B cell (primary cell): ENCODE data around the gene RFPL1. TPM values are rescaled to one million over a fixed set of nuclear protein-coding genes. Genes with fewer than 3 reads are reported as not detected.

Experiments used
- ATAC-seq: fragments of 200-7000 bp; cut with Tn5 transposase; one replicate; pipeline ENCODE4 v1.10.0; 2021; ENCODE audit warnings: low read depth, mild to moderate bottlenecking, moderate number of reproducible peaks, moderate library complexity
- CTCF ChIA-PET: fragments of 350-600 bp; sonication (Branson Sonifier 250); formaldehyde crosslinking; loops from one replicate; lab custom pipeline; 2021; ENCODE audit warnings: antibody characterized with exemption, inconsistent platforms; lab: Charles Lee
- POLR2A ChIA-PET: fragments of 350-600 bp; sonication (Branson Sonifier 250); formaldehyde crosslinking; loops from one replicate; lab custom pipeline; 2021; ENCODE audit warnings: antibody characterized with exemption; lab: Charles Lee
- DNase-seq: peaks from one replicate; pipeline ENCODE4 v3.0.0; 2013
- H2AFZ ChIP-seq: 2 replicates; pipeline ENCODE4 v1.6.1; 2012; ENCODE audit warnings: mild to moderate bottlenecking, low read depth, low read length; ENCODE audit not compliant: insufficient read depth, poor library complexity, severe bottlenecking
- H3K27ac ChIP-seq, 2 donors: 1 replicate in 1 of 2; 2 replicates in 1 of 2; pipeline ENCODE4 v1.5.1; 2012 to 2013; ENCODE audit warnings: low read length in 2 of 2, mild to moderate bottlenecking in 2 of 2, moderate library complexity in 1 of 2
- H3K27me3 ChIP-seq, 4 experiments: fragments of 200-600 bp in 1 of 4; sonication (generic) in 1 of 4; replicated peaks in 1 of 4; 1 replicate in 2 of 4; 2 replicates in 2 of 4; pipeline versions ENCODE4 v1.6.1 to v1.7.0; 2013 to 2016; ENCODE audit warnings: low read length in 3 of 4, mild to moderate bottlenecking in 2 of 4, mixed read lengths in 1 of 4, moderate library complexity in 1 of 4; ENCODE audit not compliant: insufficient read depth in 4 of 4, control insufficient read depth in 3 of 4; ENCODE audit errors: control extremely low read depth in 1 of 4
- H3K36me3 ChIP-seq, 2 experiments: replicated peaks in 1 of 2; 1 replicate in 1 of 2; 2 replicates in 1 of 2; pipeline versions ENCODE4 v1.6.1 to v1.7.1; 2013; ENCODE audit warnings: low read length in 1 of 2; ENCODE audit not compliant: insufficient read depth in 2 of 2, control insufficient read depth in 1 of 2; ENCODE audit errors: control extremely low read depth in 1 of 2, extremely low read depth in 1 of 2
- H3K4me1 ChIP-seq, 2 donors: fragments of 200-600 bp in 1 of 2; sonication (generic) in 1 of 2; 1 replicate in 1 of 2; 2 replicates in 1 of 2; pipeline versions ENCODE4 v1.5.1 to v1.6.1; 2013 to 2017; ENCODE audit warnings: low read length in 2 of 2; ENCODE audit not compliant: control insufficient read depth in 2 of 2, insufficient read depth in 2 of 2
- H3K4me2 ChIP-seq: replicated peaks from 2 replicates; pipeline ENCODE3; 2012; ENCODE audit warnings: mild to moderate bottlenecking, low read depth, low read length; ENCODE audit not compliant: poor library complexity, severe bottlenecking
- H3K4me3 ChIP-seq, 5 experiments: fragments of 200-600 bp in 1 of 5; sonication (generic) in 1 of 5; 1 replicate in 3 of 5; 2 replicates in 2 of 5; pipeline versions ENCODE4 v1.5.1 to v1.7.0; 2011 to 2016; ENCODE audit warnings: low read length in 4 of 5, mild to moderate bottlenecking in 4 of 5, low read depth in 2 of 5, control low read depth in 1 of 5, moderate library complexity in 1 of 5; ENCODE audit not compliant: insufficient read depth in 1 of 5; ENCODE audit errors: control extremely low read depth in 1 of 5, extremely low read depth in 1 of 5
- H3K79me2 ChIP-seq: fragments of 200-600 bp; sonication (generic); one replicate; pipeline ENCODE4 v1.6.0; 2016; ENCODE audit warnings: low read length; ENCODE audit not compliant: control insufficient read depth, insufficient read depth
- H3K9ac ChIP-seq: fragments of 200-600 bp; sonication (generic); 2 replicates; pipeline ENCODE4 v1.6.1; 2017; ENCODE audit warnings: mild to moderate bottlenecking, low read length, moderate library complexity
- H3K9me3 ChIP-seq, 3 donors: one replicate each; pipeline versions ENCODE4 v1.6.1 to v1.7.1; 2013; ENCODE audit warnings: low read length in 2 of 3; ENCODE audit not compliant: control insufficient read depth in 2 of 3, insufficient read depth in 1 of 3; ENCODE audit errors: control extremely low read depth in 1 of 3
- H4K20me1 ChIP-seq: 2 replicates; pipeline ENCODE4 v1.6.0; 2012; ENCODE audit warnings: mild to moderate bottlenecking, low read length; ENCODE audit not compliant: insufficient read depth, control insufficient read depth, poor library complexity, severe bottlenecking
- H3K27ac Mint-ChIP-seq: one replicate; pipeline ENCODE4 v1.8.0; 2021; ENCODE audit warnings: mixed read lengths
- H3K27me3 Mint-ChIP-seq: one replicate; pipeline ENCODE4 v1.8.0; 2021; ENCODE audit warnings: mixed read lengths
- H3K4me1 Mint-ChIP-seq: one replicate; pipeline ENCODE4 v1.8.0; 2021; ENCODE audit warnings: mixed read lengths
- H3K4me3 Mint-ChIP-seq: one replicate; pipeline ENCODE4 v1.8.0; 2021; ENCODE audit warnings: mixed read lengths
- H3K9me3 Mint-ChIP-seq: one replicate; pipeline ENCODE4 v1.8.0; 2022; ENCODE audit warnings: mixed read lengths; ENCODE audit not compliant: insufficient read depth
- EZH2 ChIP-seq: IDR thresholded peaks from 2 replicates; pipeline ENCODE4 v1.6.1; 2012; ENCODE audit warnings: borderline replicate concordance, low read depth, mild to moderate bottlenecking, moderate library complexity, low read length; ENCODE audit not compliant: insufficient read depth, poor library complexity, severe bottlenecking
- whole genome bisulfite sequencing: methylation state at CpG from one replicate; pipeline ENCODE4 v1.1.5; 2013; ENCODE audit warnings: missing lambda C conversion rate; ENCODE audit not compliant: insufficient coverage; 5-methylcytosine and 5-hydroxymethylcytosine counted together
- intact Hi-C: fragments of 100-400 bp; cut with micrococcal nuclease; formaldehyde crosslinking; loops from one replicate; pipeline ENCODE4 v1.10.0; 2022
- polyA plus RNA-seq: library from polyadenylated mRNA; depleted of rRNA; stranded (reverse); fragments of >200 nt; gene quantifications from 2 replicates; pipeline ENCODE4 v1.2.3, GENCODE V29; 2012
- total RNA-seq, 2 donors: library from RNA; stranded (reverse); fragments of 120-200 nt in 1 of 2; gene quantifications; 1 replicate in 1 of 2; 2 replicates in 1 of 2; pipeline versions ENCODE4 v1.2.3 to v1.2.4, GENCODE V29; 2013 to 2022
- TF ChIP-seq, protein P1 (sequence below): fragments of 200-600 bp; IDR thresholded peaks from one replicate; pipeline ENCODE4 v1.8.0; 2022; ENCODE audit warnings: antibody characterized with exemption, mild to moderate bottlenecking

Gene RFPL1
- total and polyA plus RNA-seq, 2 donors (not counting 1 experiment from before 2014, with no cell fraction given): not detected

GRCh38 chr22:29479417-29480261 lies 41.3 kb downstream of the RFPL1 start, which contains the start of gene NEFH:
TSS of gene NEFH (plus strand) at chr22:29480218. CDS start at chr22:29480263, 45 bp downstream.
- Histone ChIP-seq H3K27me3 (peaks cover 0 to 61% (median 43%) of the 10 kb centered on the region in 4 experiments), H3K27ac (no peak within 1 kb of the TSS), H3K79me2 (no peaks in the 10 kb centered on the region), H3K9ac (no peak within 1 kb of the TSS), H3K4me1 (peaks cover 36 to 43% of the 10 kb centered on the region in 2 donors), H4K20me1 (no peaks in the 10 kb centered on the region), H2AFZ (no peak within 1 kb of the TSS), H3K4me3 (peak within 1 kb of the TSS in 2 of 5 experiments; percentile 8 to 24), H3K4me2 (peak within 1 kb of the TSS; percentile 66), H3K36me3 (no peaks in the 10 kb centered on the region), H3K9me3 (peaks cover 0 to 24% (median 0%) of the 10 kb centered on the region in 3 donors)
- WGBS: 16% methylated on average over 45 of the region's 48 CpGs
- Mint-ChIP-seq H3K27me3 (peaks cover 35% of the 10 kb centered on the region), H3K9me3 (no peaks in the 10 kb centered on the region), H3K4me3 (peak within 1 kb of the TSS; percentile 79), H3K4me1 (peaks cover 46% of the 10 kb centered on the region), H3K27ac (peak within 1 kb of the TSS; percentile 68)
- ChIA-PET CTCF (no interaction called here), POLR2A (no interaction called here)
- ATAC-seq (no peak), DNase-seq (no peak)
- intact Hi-C loops: loop anchor here (5.0 kb wide), 1 partner anchor 82 kb away; no protein-coding TSS in a partner anchor
- TF ChIP-seq EZH2: no peak
- TF ChIP-seq, protein P1, sequence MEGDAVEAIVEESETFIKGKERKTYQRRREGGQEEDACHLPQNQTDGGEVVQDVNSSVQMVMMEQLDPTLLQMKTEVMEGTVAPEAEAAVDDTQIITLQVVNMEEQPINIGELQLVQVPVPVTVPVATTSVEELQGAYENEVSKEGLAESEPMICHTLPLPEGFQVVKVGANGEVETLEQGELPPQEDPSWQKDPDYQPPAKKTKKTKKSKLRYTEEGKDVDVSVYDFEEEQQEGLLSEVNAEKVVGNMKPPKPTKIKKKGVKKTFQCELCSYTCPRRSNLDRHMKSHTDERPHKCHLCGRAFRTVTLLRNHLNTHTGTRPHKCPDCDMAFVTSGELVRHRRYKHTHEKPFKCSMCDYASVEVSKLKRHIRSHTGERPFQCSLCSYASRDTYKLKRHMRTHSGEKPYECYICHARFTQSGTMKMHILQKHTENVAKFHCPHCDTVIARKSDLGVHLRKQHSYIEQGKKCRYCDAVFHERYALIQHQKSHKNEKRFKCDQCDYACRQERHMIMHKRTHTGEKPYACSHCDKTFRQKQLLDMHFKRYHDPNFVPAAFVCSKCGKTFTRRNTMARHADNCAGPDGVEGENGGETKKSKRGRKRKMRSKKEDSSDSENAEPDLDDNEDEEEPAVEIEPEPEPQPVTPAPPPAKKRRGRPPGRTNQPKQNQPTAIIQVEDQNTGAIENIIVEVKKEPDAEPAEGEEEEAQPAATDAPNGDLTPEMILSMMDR: no peak

- peaks cover 0 to 24% (median 0%) of the 10 kb centered on the region in 3 donors for H3K9me3 ChIP-seq
- peaks cover 35 to 43% of the 10 kb centered on the region in 2 donors for H3K4me1 ChIP-seq
- ATAC-seq: no peak
- no peak overlapping the region for H3K27ac ChIP-seq
- H3K36me3 ChIP-seq: no peaks in the 10 kb centered on the region
- H3K4me2 ChIP-seq: peak overlapping the region; percentile 66
- no peak overlapping the region for H2AFZ ChIP-seq
- ChIA-PET CTCF (no interaction called here), POLR2A (no interaction called here)
- H3K27ac Mint-ChIP-seq: no peak overlapping the region
- DNase-seq: no peak
- H3K27me3 ChIP-seq: peaks cover 0 to 61% (median 43%) of the 10 kb centered on the region in 4 experiments
- TF ChIP-seq, protein P1: no peak
- TF ChIP-seq EZH2: no peak
- no peak overlapping the region for H3K9ac ChIP-seq
- intact Hi-C loops: no loop called here
- H3K79me2 ChIP-seq: no peaks in the 10 kb centered on the region
- no peak overlapping the region for H3K4me3 Mint-ChIP-seq
- WGBS: 14% methylated on average over 39 of the region's 39 CpGs
- peaks cover 35% of the 10 kb centered on the region for H3K27me3 Mint-ChIP-seq
- H3K9me3 Mint-ChIP-seq: no peaks in the 10 kb centered on the region
- peaks cover 43% of the 10 kb centered on the region for H3K4me1 Mint-ChIP-seq
- H4K20me1 ChIP-seq: no peaks in the 10 kb centered on the region
- peak overlapping the region in 1 of 5 experiments; percentile 8 for H3K4me3 ChIP-seq
Measured at GRCh38 chr22:29480262-29480511, 41.8 kb downstream of the RFPL1 start.
